ENCODE results near the gene KCNK16. TPM values are rescaled to one million over a fixed set of nuclear protein-coding genes. Genes with fewer than 3 reads are reported as not detected.

Gene KCNK16
- total and polyA plus RNA-seq, 2 of the 13 experiments (the other 11 are each of a cell fraction or from before 2014, with no cell fraction given) = not detected

DNA sequence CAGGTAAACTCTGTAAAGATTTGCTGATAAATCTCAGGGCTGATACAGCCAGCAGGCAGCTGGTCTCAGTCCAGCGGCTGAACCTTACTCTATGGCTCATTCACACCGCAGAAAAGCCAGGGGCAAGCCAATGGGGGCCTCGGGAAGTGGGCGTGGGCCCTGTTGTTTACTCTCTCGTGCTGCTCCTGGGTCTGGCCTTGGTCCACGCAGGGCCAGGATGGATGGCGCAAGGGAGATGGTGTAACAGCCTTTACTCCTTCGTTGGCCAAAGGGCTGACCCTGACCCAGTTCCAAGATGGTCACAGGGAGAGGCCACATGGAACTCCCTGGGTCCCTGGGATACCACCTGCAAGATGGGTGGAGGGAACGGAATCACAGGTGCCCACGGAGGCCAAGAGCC is 24.4 kb downstream of the KCNK16 start (continued):
- TF ChIP-seq, protein P1, sequence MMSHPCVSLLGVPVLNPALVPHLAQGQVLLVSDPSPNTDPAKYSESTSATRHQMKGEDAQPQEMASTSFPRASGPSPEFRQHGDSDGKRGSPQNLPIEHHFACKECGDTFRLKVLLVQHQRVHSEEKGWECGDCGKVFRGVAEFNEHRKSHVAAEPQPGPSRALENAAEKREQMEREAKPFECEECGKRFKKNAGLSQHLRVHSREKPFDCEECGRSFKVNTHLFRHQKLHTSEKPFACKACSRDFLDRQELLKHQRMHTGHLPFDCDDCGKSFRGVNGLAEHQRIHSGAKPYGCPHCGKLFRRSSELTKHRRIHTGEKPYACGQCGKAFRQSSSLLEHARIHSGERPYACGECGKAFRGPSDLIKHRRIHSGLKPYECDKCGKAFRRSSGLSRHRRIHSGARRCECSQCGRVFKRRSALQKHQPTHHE (CRISPR knock-in tag; IDR thresholded peaks at IDR 0.05; ENCODE audit: borderline replicate concordance) = no peak
- TF ChIP-seq ZNF775 (CRISPR knock-in tag; IDR thresholded peaks at IDR 0.05; ENCODE audit: borderline replicate concordance) (no peak), ZNF607 (CRISPR knock-in tag; IDR thresholded peaks at IDR 0.05; ENCODE audit: borderline replicate concordance) (no peak), FOXA3 (CRISPR knock-in tag; IDR thresholded peaks at IDR 0.05) (peak; percentile 85), CREM (IDR thresholded peaks at IDR 0.05) (no peak), CREM (CRISPR knock-in tag; IDR thresholded peaks at IDR 0.05) (no peak), ZSCAN29 (CRISPR knock-in tag; conservative IDR thresholded peaks at IDR 0.05) (no peak), ZNF850 (CRISPR knock-in tag; conservative IDR thresholded peaks at IDR 0.05) (no peak), KMT2A (CRISPR knock-in tag; IDR thresholded peaks at IDR 0.05) (no peak), FIP1L1 (IDR thresholded peaks at IDR 0.05; ENCODE audit: borderline replicate concordance, insufficient read depth, low read depth, low read length) (no peak), PRPF4 (IDR thresholded peaks at IDR 0.05; ENCODE audit: low read depth, low read length, poor library complexity, severe bottlenecking) (no peak), LCORL (IDR thresholded peaks at IDR 0.05) (no peak), LCORL (CRISPR knock-in tag; IDR thresholded peaks at IDR 0.05) (no peak), GPN1 (CRISPR knock-in tag; IDR thresholded peaks at IDR 0.05; ENCODE audit: borderline replicate concordance) (no peak), NR2F1 (CRISPR knock-in tag; IDR thresholded peaks at IDR 0.05) (peak in 1 of 2 experiments; percentile 56; a peak in 1 of 4 replicates), SIX1 (CRISPR knock-in tag; IDR thresholded peaks at IDR 0.05; ENCODE audit: borderline replicate concordance) (no peak), ZNF780A (CRISPR knock-in tag; IDR thresholded peaks at IDR 0.05) (no peak), ZMAT3 (CRISPR knock-in tag; conservative IDR thresholded peaks at IDR 0.05) (no peak), ZNF256 (CRISPR knock-in tag; conservative IDR thresholded peaks at IDR 0.05) (no peak)
- TF ChIP-seq, protein P2, sequence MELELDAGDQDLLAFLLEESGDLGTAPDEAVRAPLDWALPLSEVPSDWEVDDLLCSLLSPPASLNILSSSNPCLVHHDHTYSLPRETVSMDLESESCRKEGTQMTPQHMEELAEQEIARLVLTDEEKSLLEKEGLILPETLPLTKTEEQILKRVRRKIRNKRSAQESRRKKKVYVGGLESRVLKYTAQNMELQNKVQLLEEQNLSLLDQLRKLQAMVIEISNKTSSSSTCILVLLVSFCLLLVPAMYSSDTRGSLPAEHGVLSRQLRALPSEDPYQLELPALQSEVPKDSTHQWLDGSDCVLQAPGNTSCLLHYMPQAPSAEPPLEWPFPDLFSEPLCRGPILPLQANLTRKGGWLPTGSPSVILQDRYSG (CRISPR knock-in tag; IDR thresholded peaks at IDR 0.05) = no peak
- TF ChIP-seq, protein P3, sequence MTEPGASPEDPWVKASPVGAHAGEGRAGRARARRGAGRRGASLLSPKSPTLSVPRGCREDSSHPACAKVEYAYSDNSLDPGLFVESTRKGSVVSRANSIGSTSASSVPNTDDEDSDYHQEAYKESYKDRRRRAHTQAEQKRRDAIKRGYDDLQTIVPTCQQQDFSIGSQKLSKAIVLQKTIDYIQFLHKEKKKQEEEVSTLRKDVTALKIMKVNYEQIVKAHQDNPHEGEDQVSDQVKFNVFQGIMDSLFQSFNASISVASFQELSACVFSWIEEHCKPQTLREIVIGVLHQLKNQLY (CRISPR knock-in tag; IDR thresholded peaks at IDR 0.05) = no peak
- TF ChIP-seq, protein P4, sequence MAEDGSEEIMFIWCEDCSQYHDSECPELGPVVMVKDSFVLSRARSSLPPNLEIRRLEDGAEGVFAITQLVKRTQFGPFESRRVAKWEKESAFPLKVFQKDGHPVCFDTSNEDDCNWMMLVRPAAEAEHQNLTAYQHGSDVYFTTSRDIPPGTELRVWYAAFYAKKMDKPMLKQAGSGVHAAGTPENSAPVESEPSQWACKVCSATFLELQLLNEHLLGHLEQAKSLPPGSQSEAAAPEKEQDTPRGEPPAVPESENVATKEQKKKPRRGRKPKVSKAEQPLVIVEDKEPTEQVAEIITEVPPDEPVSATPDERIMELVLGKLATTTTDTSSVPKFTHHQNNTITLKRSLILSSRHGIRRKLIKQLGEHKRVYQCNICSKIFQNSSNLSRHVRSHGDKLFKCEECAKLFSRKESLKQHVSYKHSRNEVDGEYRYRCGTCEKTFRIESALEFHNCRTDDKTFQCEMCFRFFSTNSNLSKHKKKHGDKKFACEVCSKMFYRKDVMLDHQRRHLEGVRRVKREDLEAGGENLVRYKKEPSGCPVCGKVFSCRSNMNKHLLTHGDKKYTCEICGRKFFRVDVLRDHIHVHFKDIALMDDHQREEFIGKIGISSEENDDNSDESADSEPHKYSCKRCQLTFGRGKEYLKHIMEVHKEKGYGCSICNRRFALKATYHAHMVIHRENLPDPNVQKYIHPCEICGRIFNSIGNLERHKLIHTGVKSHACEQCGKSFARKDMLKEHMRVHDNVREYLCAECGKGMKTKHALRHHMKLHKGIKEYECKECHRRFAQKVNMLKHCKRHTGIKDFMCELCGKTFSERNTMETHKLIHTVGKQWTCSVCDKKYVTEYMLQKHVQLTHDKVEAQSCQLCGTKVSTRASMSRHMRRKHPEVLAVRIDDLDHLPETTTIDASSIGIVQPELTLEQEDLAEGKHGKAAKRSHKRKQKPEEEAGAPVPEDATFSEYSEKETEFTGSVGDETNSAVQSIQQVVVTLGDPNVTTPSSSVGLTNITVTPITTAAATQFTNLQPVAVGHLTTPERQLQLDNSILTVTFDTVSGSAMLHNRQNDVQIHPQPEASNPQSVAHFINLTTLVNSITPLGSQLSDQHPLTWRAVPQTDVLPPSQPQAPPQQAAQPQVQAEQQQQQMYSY (CRISPR knock-in tag; IDR thresholded peaks at IDR 0.05) = no peak
- TF ChIP-seq, protein P5, sequence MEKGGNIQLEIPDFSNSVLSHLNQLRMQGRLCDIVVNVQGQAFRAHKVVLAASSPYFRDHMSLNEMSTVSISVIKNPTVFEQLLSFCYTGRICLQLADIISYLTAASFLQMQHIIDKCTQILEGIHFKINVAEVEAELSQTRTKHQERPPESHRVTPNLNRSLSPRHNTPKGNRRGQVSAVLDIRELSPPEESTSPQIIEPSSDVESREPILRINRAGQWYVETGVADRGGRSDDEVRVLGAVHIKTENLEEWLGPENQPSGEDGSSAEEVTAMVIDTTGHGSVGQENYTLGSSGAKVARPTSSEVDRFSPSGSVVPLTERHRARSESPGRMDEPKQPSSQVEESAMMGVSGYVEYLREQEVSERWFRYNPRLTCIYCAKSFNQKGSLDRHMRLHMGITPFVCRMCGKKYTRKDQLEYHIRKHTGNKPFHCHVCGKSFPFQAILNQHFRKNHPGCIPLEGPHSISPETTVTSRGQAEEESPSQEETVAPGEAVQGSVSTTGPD (CRISPR knock-in tag; IDR thresholded peaks at IDR 0.05) = no peak

All from HepG2 (cell line).